ENCODE results near the gene NDRG2. TPM values are rescaled to one million over a fixed set of nuclear protein-coding genes. Genes with fewer than 3 reads are reported as not detected.
A peak's percentile ranks its signal among the peaks of the same experiment; 100 is the strongest.
"Not testable (repeated sequence)": the region's sequence is repeated elsewhere in the genome, so short reads cannot be mapped to it uniquely, and the experiment has no call there.

The NDRG2 gene
- total RNA-seq, 1 donor from 2014 or later: 1.6 TPM

- Mint-ChIP-seq H3K4me1 (ENCODE audit: low read depth) (peaks cover 6% of the 10 kb centered on the region), H3K27me3 (ENCODE audit: insufficient read depth) (peaks cover 30% of the 10 kb centered on the region), H3K36me3 (ENCODE audit: low read depth) (no peaks in the 10 kb centered on the region), H3K4me3 (no peak overlapping the region), H3K27ac (no peak overlapping the region), H3K9me3 (no peaks in the 10 kb centered on the region)
- intact Hi-C loops (cut with micrococcal nuclease): no loop called here
- DNase-seq (ENCODE audit: low spot score): no peak
Measured at GRCh38 chr14:21020977-21021545, 3.8 kb downstream of the NDRG2 start.

GRCh38 chr14:21019366-21019765 is 5.5 kb downstream of the NDRG2 start:
- H3K4me1 Mint-ChIP-seq (ENCODE audit: low read depth): peaks cover 6% of the 10 kb centered on the region

GRCh38 chr14:21018781-21019180 is 6.1 kb downstream of the NDRG2 start:
- Mint-ChIP-seq H3K4me1 (ENCODE audit: low read depth) (no peaks in the 10 kb centered on the region), H3K36me3 (ENCODE audit: low read depth) (no peaks in the 10 kb centered on the region), H3K4me3 (no peak overlapping the region), H3K27me3 (ENCODE audit: insufficient read depth) (peaks cover 24% of the 10 kb centered on the region), H3K27ac (no peak overlapping the region), H3K9me3 (no peaks in the 10 kb centered on the region)
- DNase-seq (ENCODE audit: low spot score): no peak
- intact Hi-C loops (cut with micrococcal nuclease): no loop called here

More at GRCh38 chr14:21019366-21019765, 5.5 kb downstream of the NDRG2 start:
- H3K27ac Mint-ChIP-seq: no peak overlapping the region
- H3K36me3 Mint-ChIP-seq (ENCODE audit: low read depth): no peaks in the 10 kb centered on the region
- intact Hi-C loops (cut with micrococcal nuclease): no loop called here
- DNase-seq (ENCODE audit: low spot score): no peak
- H3K4me3 Mint-ChIP-seq: no peak overlapping the region
- no peaks in the 10 kb centered on the region for H3K9me3 Mint-ChIP-seq
- H3K27me3 Mint-ChIP-seq (ENCODE audit: insufficient read depth): peaks cover 26% of the 10 kb centered on the region

GRCh38 chr14:21018286-21018685 is 6.6 kb downstream of the NDRG2 start:
- DNase-seq (ENCODE audit: low spot score): no peak
- Mint-ChIP-seq H3K4me3 (no peak overlapping the region), H3K27ac (no peak overlapping the region), H3K27me3 (ENCODE audit: insufficient read depth) (peaks cover 22% of the 10 kb centered on the region), H3K36me3 (ENCODE audit: low read depth) (no peaks in the 10 kb centered on the region), H3K9me3 (no peaks in the 10 kb centered on the region), H3K4me1 (ENCODE audit: low read depth) (no peaks in the 10 kb centered on the region)
- intact Hi-C loops (cut with micrococcal nuclease): no loop called here

GRCh38 chr14:21017528-21018245 is 7.2 kb downstream of the NDRG2 start:
- Mint-ChIP-seq H3K36me3 (ENCODE audit: low read depth) (no peaks in the 10 kb centered on the region), H3K4me1 (ENCODE audit: low read depth) (no peaks in the 10 kb centered on the region), H3K27me3 (ENCODE audit: insufficient read depth) (peaks cover 20% of the 10 kb centered on the region), H3K4me3 (no peak overlapping the region), H3K27ac (no peak overlapping the region), H3K9me3 (no peaks in the 10 kb centered on the region)
- intact Hi-C loops (cut with micrococcal nuclease): no loop called here
- DNase-seq (ENCODE audit: low spot score): no peak

GRCh38 chr14:21016413-21017190 is 8.3 kb downstream of the NDRG2 start:
- no peaks in the 10 kb centered on the region for H3K4me1 Mint-ChIP-seq (ENCODE audit: low read depth)
- no peaks in the 10 kb centered on the region for H3K9me3 Mint-ChIP-seq
- H3K4me3 Mint-ChIP-seq: no peak overlapping the region
- DNase-seq (ENCODE audit: low spot score): no peak
- no peaks in the 10 kb centered on the region for H3K36me3 Mint-ChIP-seq (ENCODE audit: low read depth)
- peaks cover 21% of the 10 kb centered on the region for H3K27me3 Mint-ChIP-seq (ENCODE audit: insufficient read depth)
- intact Hi-C loops (cut with micrococcal nuclease): no loop called here
- H3K27ac Mint-ChIP-seq: no peak overlapping the region

- no peaks in the 10 kb centered on the region for H3K36me3 Mint-ChIP-seq (ENCODE audit: low read depth)
- H3K9me3 Mint-ChIP-seq: no peaks in the 10 kb centered on the region
- H3K27ac Mint-ChIP-seq: no peak overlapping the region
- intact Hi-C loops (cut with micrococcal nuclease): no loop called here
- no peak overlapping the region for H3K4me3 Mint-ChIP-seq
- DNase-seq (ENCODE audit: low spot score): no peak
- H3K27me3 Mint-ChIP-seq (ENCODE audit: insufficient read depth): peaks cover 19% of the 10 kb centered on the region
- no peaks in the 10 kb centered on the region for H3K4me1 Mint-ChIP-seq (ENCODE audit: low read depth)
Measured at GRCh38 chr14:21015312-21015711, 9.5 kb downstream of the NDRG2 start.

- peak; percentile 58 for DNase-seq (ENCODE audit: low spot score)
- no peak overlapping the region for H3K27ac Mint-ChIP-seq
- H3K9me3 Mint-ChIP-seq: no peaks in the 10 kb centered on the region
- intact Hi-C loops (cut with micrococcal nuclease): loop anchor here (1.0 kb wide), 5 partner anchors 10 to 93 kb away; partner anchors contain the start of gene RNASE8
- peaks cover 19% of the 10 kb centered on the region for H3K27me3 Mint-ChIP-seq (ENCODE audit: insufficient read depth)
- no peaks in the 10 kb centered on the region for H3K36me3 Mint-ChIP-seq (ENCODE audit: low read depth)
- H3K4me3 Mint-ChIP-seq: no peak overlapping the region
- H3K4me1 Mint-ChIP-seq (ENCODE audit: low read depth): no peaks in the 10 kb centered on the region
Measured at GRCh38 chr14:21014761-21015190, 10.1 kb downstream of the NDRG2 start.

GRCh38 chr14:21011136-21011535 is 13.7 kb downstream of the NDRG2 start:
- no peak overlapping the region for H3K4me3 Mint-ChIP-seq
- H3K9me3 Mint-ChIP-seq: no peaks in the 10 kb centered on the region
- DNase-seq (ENCODE audit: low spot score): no peak
- H3K4me1 Mint-ChIP-seq (ENCODE audit: low read depth): no peaks in the 10 kb centered on the region
- H3K27me3 Mint-ChIP-seq (ENCODE audit: insufficient read depth): peaks cover 26% of the 10 kb centered on the region
- H3K36me3 Mint-ChIP-seq (ENCODE audit: low read depth): no peaks in the 10 kb centered on the region
- intact Hi-C loops (cut with micrococcal nuclease): no loop called here
- H3K27ac Mint-ChIP-seq: no peak overlapping the region

GRCh38 chr14:21009721-21010120 is 15.1 kb downstream of the NDRG2 start:
- DNase-seq (ENCODE audit: low spot score); H3K36me3 Mint-ChIP-seq (ENCODE audit: low read depth); H3K27ac Mint-ChIP-seq; H3K4me1 Mint-ChIP-seq (ENCODE audit: low read depth); H3K4me3 Mint-ChIP-seq; intact Hi-C loops (cut with micrococcal nuclease); H3K9me3 Mint-ChIP-seq: not testable (repeated sequence)
- H3K27me3 Mint-ChIP-seq (ENCODE audit: insufficient read depth): peaks cover 26% of the 10 kb centered on the region

- H3K27ac Mint-ChIP-seq: no peak overlapping the region
- H3K36me3 Mint-ChIP-seq (ENCODE audit: low read depth): no peaks in the 10 kb centered on the region
- no peak for DNase-seq (ENCODE audit: low spot score)
- no peaks in the 10 kb centered on the region for H3K4me1 Mint-ChIP-seq (ENCODE audit: low read depth)
- H3K27me3 Mint-ChIP-seq (ENCODE audit: insufficient read depth): peaks cover 10% of the 10 kb centered on the region
- no peaks in the 10 kb centered on the region for H3K9me3 Mint-ChIP-seq
- H3K4me3 Mint-ChIP-seq: no peak overlapping the region
- intact Hi-C loops (cut with micrococcal nuclease): no loop called here
Measured at GRCh38 chr14:21003788-21004346, 21.0 kb downstream of the NDRG2 start.

- Mint-ChIP-seq H3K27ac (no peak overlapping the region), H3K27me3 (ENCODE audit: insufficient read depth) (peaks cover 3% of the 10 kb centered on the region), H3K9me3 (no peaks in the 10 kb centered on the region), H3K4me3 (no peak overlapping the region), H3K4me1 (ENCODE audit: low read depth) (no peaks in the 10 kb centered on the region), H3K36me3 (ENCODE audit: low read depth) (peaks cover 12% of the 10 kb centered on the region)
- DNase-seq (ENCODE audit: low spot score): no peak
- intact Hi-C loops (cut with micrococcal nuclease): no loop called here
Measured at GRCh38 chr14:21001218-21001617, 23.6 kb downstream of the NDRG2 start.

GRCh38 chr14:20999591-20999990 is 25.3 kb downstream of the NDRG2 start:
- intact Hi-C loops (cut with micrococcal nuclease): no loop called here
- Mint-ChIP-seq H3K36me3 (ENCODE audit: low read depth) (peaks cover 28% of the 10 kb centered on the region), H3K4me1 (ENCODE audit: low read depth) (peaks cover 8% of the 10 kb centered on the region), H3K4me3 (no peak overlapping the region), H3K27ac (no peak overlapping the region), H3K27me3 (ENCODE audit: insufficient read depth) (peaks cover 3% of the 10 kb centered on the region), H3K9me3 (no peaks in the 10 kb centered on the region)
- DNase-seq (ENCODE audit: low spot score): no peak

Measured in activated T-helper 1 cell treated with anti-CD3 and anti-CD28 coated beads, Interleukin-12 subunit alpha, Interleukin-12 subunit beta, Interleukin-2, Interleukin-4 antibody, amounts not matched to agents 30 ng/mL and 10 ng/mL and 1 ng/mL, durations not matched to agents 14 hours and 24 hours and 36 hours (primary cell).